ENCODE results near the gene KIAA1549.

The KIAA1549 gene

GRCh38 chr7:138881579-138882188 lies 99.5 kb downstream of the KIAA1549 start:
- TF ChIP-seq, protein P1, sequence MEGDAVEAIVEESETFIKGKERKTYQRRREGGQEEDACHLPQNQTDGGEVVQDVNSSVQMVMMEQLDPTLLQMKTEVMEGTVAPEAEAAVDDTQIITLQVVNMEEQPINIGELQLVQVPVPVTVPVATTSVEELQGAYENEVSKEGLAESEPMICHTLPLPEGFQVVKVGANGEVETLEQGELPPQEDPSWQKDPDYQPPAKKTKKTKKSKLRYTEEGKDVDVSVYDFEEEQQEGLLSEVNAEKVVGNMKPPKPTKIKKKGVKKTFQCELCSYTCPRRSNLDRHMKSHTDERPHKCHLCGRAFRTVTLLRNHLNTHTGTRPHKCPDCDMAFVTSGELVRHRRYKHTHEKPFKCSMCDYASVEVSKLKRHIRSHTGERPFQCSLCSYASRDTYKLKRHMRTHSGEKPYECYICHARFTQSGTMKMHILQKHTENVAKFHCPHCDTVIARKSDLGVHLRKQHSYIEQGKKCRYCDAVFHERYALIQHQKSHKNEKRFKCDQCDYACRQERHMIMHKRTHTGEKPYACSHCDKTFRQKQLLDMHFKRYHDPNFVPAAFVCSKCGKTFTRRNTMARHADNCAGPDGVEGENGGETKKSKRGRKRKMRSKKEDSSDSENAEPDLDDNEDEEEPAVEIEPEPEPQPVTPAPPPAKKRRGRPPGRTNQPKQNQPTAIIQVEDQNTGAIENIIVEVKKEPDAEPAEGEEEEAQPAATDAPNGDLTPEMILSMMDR (IDR thresholded peaks at IDR 0.05) = no peak

- TF ChIP-seq, protein P1 (IDR thresholded peaks at IDR 0.05) = no peak
Measured at GRCh38 chr7:138880881-138881578, 100.2 kb downstream of the KIAA1549 start.

DNA sequence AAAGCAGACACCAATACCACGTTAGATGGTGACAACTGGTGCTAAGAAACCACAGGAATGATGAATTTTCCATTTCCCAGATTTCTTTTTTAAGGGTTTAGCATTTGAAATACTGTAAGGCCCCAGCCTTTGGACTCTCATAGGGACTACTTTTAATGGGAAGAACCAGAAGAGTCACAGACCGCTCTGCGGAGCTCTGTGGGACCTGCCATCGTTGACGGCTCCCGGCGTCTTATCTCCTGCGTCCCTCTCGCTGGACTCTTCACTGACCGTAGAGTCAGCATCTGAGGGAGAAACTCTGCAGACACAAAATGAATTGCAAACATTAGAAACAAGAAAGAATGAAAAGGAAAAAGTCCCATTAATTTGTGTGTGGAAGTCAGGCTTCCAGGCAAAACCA lies 101.8 kb downstream of the KIAA1549 start:
- TF ChIP-seq, protein P1 (IDR thresholded peaks at IDR 0.05) = no peak

- TF ChIP-seq, protein P1 (IDR thresholded peaks at IDR 0.05) = no peak
Measured at GRCh38 chr7:138878856-138879255, 102.3 kb downstream of the KIAA1549 start.

DNA sequence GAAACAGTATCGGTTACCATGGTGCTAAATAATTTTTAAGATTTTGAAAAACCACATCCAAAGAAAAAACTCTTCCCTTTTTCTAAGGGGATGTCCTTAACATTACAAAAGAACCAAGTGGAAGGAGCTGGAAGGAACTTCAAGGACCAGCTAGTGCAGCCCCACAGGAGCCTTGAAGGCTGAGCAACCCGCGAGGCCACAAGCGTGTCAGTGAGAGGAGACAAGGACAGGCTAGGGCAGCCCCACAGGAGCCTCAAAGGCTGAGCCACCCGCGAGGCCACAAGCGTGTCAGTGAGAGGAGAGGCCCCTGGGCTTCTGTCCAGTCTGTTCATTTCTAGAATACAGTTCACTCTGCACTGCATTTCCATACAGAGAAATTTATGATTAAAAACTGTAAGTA lies 103.1 kb downstream of the KIAA1549 start:
- TF ChIP-seq, protein P1 (IDR thresholded peaks at IDR 0.05) = no peak

DNA sequence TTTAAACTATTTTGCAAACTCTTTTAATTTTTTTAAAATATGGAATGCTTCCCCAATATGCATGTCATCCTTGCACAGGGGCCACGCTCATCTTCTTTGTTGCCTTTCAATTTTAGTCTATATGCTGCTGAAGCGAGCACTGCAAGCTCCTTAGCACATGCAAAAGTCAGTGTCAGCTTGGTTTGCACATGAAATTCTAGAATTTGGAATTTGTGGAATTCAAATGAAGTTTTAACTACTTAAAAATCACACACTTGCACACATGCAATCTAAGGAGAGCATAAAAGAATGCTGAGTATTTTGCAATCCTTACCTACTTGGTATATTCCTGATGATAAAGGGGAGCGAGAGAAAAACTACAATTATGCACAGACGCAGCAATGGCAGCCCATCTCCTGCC lies 104.9 kb downstream of the KIAA1549 start:
- TF ChIP-seq, protein P1 (IDR thresholded peaks at IDR 0.05) = no peak

DNA sequence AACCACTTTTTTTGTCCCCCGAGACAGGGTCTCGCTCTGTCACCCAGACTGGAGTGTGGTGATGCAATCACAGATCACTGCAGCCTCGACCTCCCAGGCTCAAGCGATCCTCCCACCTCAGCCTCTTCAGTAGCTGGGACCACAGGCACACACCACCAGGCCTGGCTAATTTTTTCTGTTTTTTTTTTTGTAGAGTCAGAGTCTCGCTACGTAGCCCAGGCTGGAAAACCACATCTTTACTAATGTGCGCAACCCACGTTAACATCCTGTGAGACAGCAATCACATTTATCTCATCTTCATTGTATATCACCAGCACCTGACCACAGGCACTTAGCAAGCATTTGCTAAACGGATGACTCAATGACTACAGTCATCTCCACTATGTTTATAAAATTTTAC lies 105.4 kb downstream of the KIAA1549 start:
- TF ChIP-seq, protein P1 (IDR thresholded peaks at IDR 0.05) = no peak
